Lung (tissue), 12 donors: ENCODE results near the gene SH3BGRL. TPM values are rescaled to one million over a fixed set of nuclear protein-coding genes. Genes with fewer than 3 reads are reported as not detected.

Experiments used
- ATAC-seq: fragments of 200-7000 bp; cut with Tn5 transposase; one replicate; pipeline ENCODE4 v1.9.1; 2020; ENCODE audit warnings: moderate number of reproducible peaks; ENCODE audit not compliant: insufficient read depth, low FRiP score
- DNase-seq, 3 donors: peaks; one replicate each; pipeline ENCODE4 v3.0.0-alpha.2; 2013 to 2017
- H3K27ac ChIP-seq, 2 donors: one replicate each; pipeline ENCODE4 v1.5.1; 2013; ENCODE audit warnings: mild to moderate bottlenecking in 2 of 2, moderate library complexity in 2 of 2, control low read depth in 1 of 2, inconsistent platforms in 1 of 2, low read depth in 1 of 2, low read length in 1 of 2
- H3K27me3 ChIP-seq, 3 donors: one replicate each; pipeline ENCODE4 v1.5.1; 2013; ENCODE audit warnings: low read length in 2 of 3; ENCODE audit not compliant: control insufficient read depth in 3 of 3, insufficient read depth in 3 of 3
- H3K36me3 ChIP-seq, 4 donors: one replicate each; pipeline ENCODE4 v1.5.1; 2013; ENCODE audit warnings: low read length in 4 of 4, mild to moderate bottlenecking in 1 of 4, moderate library complexity in 1 of 4; ENCODE audit not compliant: control insufficient read depth in 4 of 4, insufficient read depth in 4 of 4
- H3K4me1 ChIP-seq, 5 donors: one replicate each; pipeline ENCODE4 v1.5.1; 2013; ENCODE audit warnings: low read length in 5 of 5, mild to moderate bottlenecking in 2 of 5, moderate library complexity in 1 of 5; ENCODE audit not compliant: control insufficient read depth in 5 of 5, insufficient read depth in 5 of 5
- H3K4me3 ChIP-seq: one replicate; pipeline ENCODE4 v1.5.1; 2013; ENCODE audit warnings: mild to moderate bottlenecking, control low read depth, moderate library complexity
- H3K9ac ChIP-seq, 2 donors: one replicate each; pipeline ENCODE4 v1.5.1; 2013; ENCODE audit warnings: low read length in 2 of 2, control low read depth in 1 of 2; ENCODE audit not compliant: insufficient read depth in 1 of 2
- H3K9me3 ChIP-seq, 4 donors: one replicate each; pipeline ENCODE4 v1.5.1; 2013; ENCODE audit warnings: low read length in 3 of 4, mild to moderate bottlenecking in 1 of 4, moderate library complexity in 1 of 4; ENCODE audit not compliant: control insufficient read depth in 4 of 4, insufficient read depth in 3 of 4
- WGBS, 2 donors: extraction: QIAGEN DNeasy Blood & Tissue Kit; methylation state at CpG; one replicate each; pipeline ENCODE4 v1.1.7; 2013; 5-methylcytosine and 5-hydroxymethylcytosine counted together
- polyA plus RNA-seq, 2 donors: library from polyadenylated mRNA; stranded (reverse); fragments of 200-250 nt; gene quantifications; one replicate each; pipeline ENCODE4 v1.2.1, GENCODE V29; 2013
- total RNA-seq, 2 donors: library from RNA; depleted of rRNA in 1 of 2; stranded (reverse); fragments of >200 nt in 1 of 2; gene quantifications; one replicate each; pipeline ENCODE4 v1.2.1, GENCODE V29; 2014 to 2021
- TF ChIP-seq, protein P1 (sequence below): IDR thresholded peaks from 2 replicates; pipeline ENCODE4 v1.5.1; 2012; ENCODE audit warnings: mild to moderate bottlenecking; ENCODE audit errors: control extremely low read depth, extremely low read depth
- donor health status: control.
- donor health status: control.
- donor health status: Bipolar disorder and iron deficiency.
- donor health status: healthy.
- donor health status: DM: yes; HTN: yes; CAD: no.

SH3BGRL gene
- total and polyA plus RNA-seq, 4 donors = 73.1 to 196 (median 92.9) TPM

GRCh38 chrX:81202943-81203342, 1.0 kb downstream of the SH3BGRL start:
- no peak for ATAC-seq
- no peak overlapping the region for H3K27ac ChIP-seq
- TF ChIP-seq, protein P1, sequence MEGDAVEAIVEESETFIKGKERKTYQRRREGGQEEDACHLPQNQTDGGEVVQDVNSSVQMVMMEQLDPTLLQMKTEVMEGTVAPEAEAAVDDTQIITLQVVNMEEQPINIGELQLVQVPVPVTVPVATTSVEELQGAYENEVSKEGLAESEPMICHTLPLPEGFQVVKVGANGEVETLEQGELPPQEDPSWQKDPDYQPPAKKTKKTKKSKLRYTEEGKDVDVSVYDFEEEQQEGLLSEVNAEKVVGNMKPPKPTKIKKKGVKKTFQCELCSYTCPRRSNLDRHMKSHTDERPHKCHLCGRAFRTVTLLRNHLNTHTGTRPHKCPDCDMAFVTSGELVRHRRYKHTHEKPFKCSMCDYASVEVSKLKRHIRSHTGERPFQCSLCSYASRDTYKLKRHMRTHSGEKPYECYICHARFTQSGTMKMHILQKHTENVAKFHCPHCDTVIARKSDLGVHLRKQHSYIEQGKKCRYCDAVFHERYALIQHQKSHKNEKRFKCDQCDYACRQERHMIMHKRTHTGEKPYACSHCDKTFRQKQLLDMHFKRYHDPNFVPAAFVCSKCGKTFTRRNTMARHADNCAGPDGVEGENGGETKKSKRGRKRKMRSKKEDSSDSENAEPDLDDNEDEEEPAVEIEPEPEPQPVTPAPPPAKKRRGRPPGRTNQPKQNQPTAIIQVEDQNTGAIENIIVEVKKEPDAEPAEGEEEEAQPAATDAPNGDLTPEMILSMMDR = no peak

GRCh38 chrX:81205551-81205950, 3.6 kb downstream of the SH3BGRL start:
- H3K9ac ChIP-seq = no peak overlapping the region
- TF ChIP-seq, protein P1 = no peak
- H3K27ac ChIP-seq = no peak overlapping the region
- peaks cover 0 to 3% (median 0%) of the 10 kb centered on the region in 4 donors for H3K36me3 ChIP-seq
- H3K9me3 ChIP-seq = no peaks in the 10 kb centered on the region
- H3K4me1 ChIP-seq = peaks cover 0 to 2% (median 0%) of the 10 kb centered on the region in 5 donors
- DNase-seq = no peak
- H3K4me3 ChIP-seq = no peak overlapping the region
- no peak for ATAC-seq
- H3K27me3 ChIP-seq = no peaks in the 10 kb centered on the region
- WGBS, 2 donors = 77 to 81% methylated on average over 2 of the region's 2 CpGs

More at GRCh38 chrX:81202943-81203342, 1.0 kb downstream of the SH3BGRL start:
- Histone ChIP-seq H3K36me3 (no peaks in the 10 kb centered on the region), H3K27me3 (no peaks in the 10 kb centered on the region), H3K9ac (peak overlapping the region; percentile 89 to 96), H3K4me3 (no peak overlapping the region), H3K9me3 (no peaks in the 10 kb centered on the region), H3K4me1 (peaks cover 0 to 2% (median 0%) of the 10 kb centered on the region in 5 donors)
- 0 to 37% methylated on average over 1 of the region's 1 CpG for WGBS, 2 donors
- DNase-seq = no peak

- TF ChIP-seq, protein P1 = no peak
- Histone ChIP-seq H3K9me3 (no peaks in the 10 kb centered on the region), H3K4me3 (no peak overlapping the region), H3K9ac (no peak overlapping the region), H3K4me1 (peaks cover 0 to 2% (median 0%) of the 10 kb centered on the region in 5 donors), H3K36me3 (peaks cover 0 to 3% (median 0%) of the 10 kb centered on the region in 4 donors), H3K27me3 (no peaks in the 10 kb centered on the region), H3K27ac (no peak overlapping the region)
- 14 to 21% methylated on average over 1 of the region's 1 CpG for WGBS, 2 donors
- ATAC-seq (no peak), DNase-seq (no peak)
Observed at GRCh38 chrX:81206476-81206875, 4.6 kb downstream of the SH3BGRL start.

DNA sequence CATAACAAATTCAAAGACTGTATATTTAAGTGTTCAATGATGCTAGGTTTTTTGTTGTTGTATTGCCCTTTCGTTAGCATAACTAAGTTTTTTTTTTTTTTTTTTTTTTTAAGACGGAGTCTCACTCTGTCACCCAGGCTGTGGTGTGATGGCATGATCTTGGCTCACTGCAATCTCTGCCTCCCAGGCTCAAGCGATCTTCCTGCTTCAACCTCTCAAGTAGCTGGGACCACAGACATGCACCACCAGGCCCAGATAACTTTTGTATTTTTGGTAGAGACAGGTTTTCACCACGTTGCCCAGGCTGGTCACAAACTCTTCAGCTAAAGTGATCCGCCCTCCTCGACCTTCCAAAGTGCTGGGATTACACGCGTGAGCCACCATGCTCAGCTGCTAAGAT, 7.0 kb downstream of the SH3BGRL start:
- no peak for ATAC-seq
- TF ChIP-seq, protein P1 = no peak
- WGBS, 2 donors = 68 to 94% methylated on average over 8 of the region's 8 CpGs

More for the DNA sequence above, 7.0 kb downstream of the SH3BGRL start:
- no peak overlapping the region for H3K27ac ChIP-seq
- peaks cover 0 to 4% (median 0%) of the 10 kb centered on the region in 5 donors for H3K4me1 ChIP-seq
- no peak overlapping the region for H3K9ac ChIP-seq
- no peaks in the 10 kb centered on the region for H3K27me3 ChIP-seq
- DNase-seq = peak in 2 of 3 donors; percentile 6 to 13
- peaks cover 0 to 3% (median 0%) of the 10 kb centered on the region in 4 donors for H3K36me3 ChIP-seq
- no peak overlapping the region for H3K4me3 ChIP-seq
- H3K9me3 ChIP-seq = no peaks in the 10 kb centered on the region
